ENCODE measurements around the gene GALNTL6. TPM values are rescaled to one million over a fixed set of nuclear protein-coding genes. Genes with fewer than 3 reads are reported as not detected.

The GALNTL6 gene
- total RNA-seq, 1 donor from 2014 or later, result 0.34 TPM

DNA sequence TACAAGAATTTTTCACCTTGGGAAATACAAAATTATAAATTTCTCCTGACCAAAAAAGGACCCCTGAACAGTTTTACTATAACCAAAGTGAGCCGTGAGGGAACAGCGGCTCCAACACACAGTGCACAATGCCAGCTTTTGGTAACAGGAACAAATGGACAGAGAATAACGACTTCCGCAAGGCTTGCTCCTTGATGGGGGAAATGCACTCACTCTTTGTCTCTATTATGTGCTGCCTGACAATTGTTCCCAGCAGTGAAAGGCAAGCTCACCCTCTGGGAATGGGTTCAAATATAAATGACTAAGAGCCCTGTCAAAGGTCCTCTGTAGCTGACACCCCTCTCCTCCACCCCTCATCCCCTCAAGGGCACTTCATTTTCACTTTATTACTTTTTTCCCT, 1029.6 kb downstream of the GALNTL6 start:
- no peaks in the 10 kb centered on the region for H3K36me3 Mint-ChIP-seq (ENCODE audit: unreplicated experiment)
- no peak for DNase-seq
- peaks cover 11% of the 10 kb centered on the region for H3K4me1 Mint-ChIP-seq (ENCODE audit: low read depth, unreplicated experiment)
- H3K4me3 Mint-ChIP-seq (ENCODE audit: unreplicated experiment), result peak overlapping the region; percentile 43
- H3K9me3 Mint-ChIP-seq (ENCODE audit: unreplicated experiment), result no peaks in the 10 kb centered on the region
- TF ChIP-seq, protein P1, sequence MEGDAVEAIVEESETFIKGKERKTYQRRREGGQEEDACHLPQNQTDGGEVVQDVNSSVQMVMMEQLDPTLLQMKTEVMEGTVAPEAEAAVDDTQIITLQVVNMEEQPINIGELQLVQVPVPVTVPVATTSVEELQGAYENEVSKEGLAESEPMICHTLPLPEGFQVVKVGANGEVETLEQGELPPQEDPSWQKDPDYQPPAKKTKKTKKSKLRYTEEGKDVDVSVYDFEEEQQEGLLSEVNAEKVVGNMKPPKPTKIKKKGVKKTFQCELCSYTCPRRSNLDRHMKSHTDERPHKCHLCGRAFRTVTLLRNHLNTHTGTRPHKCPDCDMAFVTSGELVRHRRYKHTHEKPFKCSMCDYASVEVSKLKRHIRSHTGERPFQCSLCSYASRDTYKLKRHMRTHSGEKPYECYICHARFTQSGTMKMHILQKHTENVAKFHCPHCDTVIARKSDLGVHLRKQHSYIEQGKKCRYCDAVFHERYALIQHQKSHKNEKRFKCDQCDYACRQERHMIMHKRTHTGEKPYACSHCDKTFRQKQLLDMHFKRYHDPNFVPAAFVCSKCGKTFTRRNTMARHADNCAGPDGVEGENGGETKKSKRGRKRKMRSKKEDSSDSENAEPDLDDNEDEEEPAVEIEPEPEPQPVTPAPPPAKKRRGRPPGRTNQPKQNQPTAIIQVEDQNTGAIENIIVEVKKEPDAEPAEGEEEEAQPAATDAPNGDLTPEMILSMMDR (IDR thresholded peaks at IDR 0.05; ENCODE audit: partially characterized antibody, unreplicated experiment), result no peak
- no peaks in the 10 kb centered on the region for H3K27me3 Mint-ChIP-seq (ENCODE audit: unreplicated experiment)
- peak overlapping the region; percentile 92 for H3K27ac Mint-ChIP-seq (ENCODE audit: unreplicated experiment)

DNA sequence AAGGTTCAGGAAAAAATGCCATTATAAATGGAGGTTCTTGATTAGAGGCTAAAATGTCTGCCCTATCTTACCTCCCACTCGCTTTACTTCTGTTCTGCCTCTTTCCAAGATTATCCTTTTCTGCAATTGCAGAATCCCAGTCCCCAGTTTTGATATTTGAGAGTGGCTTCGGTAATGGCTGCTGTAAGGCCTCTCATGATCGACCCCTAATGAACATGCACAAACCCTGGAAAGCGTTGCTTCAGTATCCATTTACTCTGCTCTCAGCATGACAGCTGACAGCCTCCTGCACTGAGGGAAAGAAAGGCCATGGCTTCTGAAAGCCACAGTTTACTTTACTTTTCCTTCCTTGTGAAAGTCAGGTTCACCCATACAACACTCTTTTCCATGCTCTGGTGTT, 1030.0 kb downstream of the GALNTL6 start:
- Mint-ChIP-seq H3K27me3 (ENCODE audit: unreplicated experiment) (no peaks in the 10 kb centered on the region), H3K36me3 (ENCODE audit: unreplicated experiment) (no peaks in the 10 kb centered on the region), H3K27ac (ENCODE audit: unreplicated experiment) (peak overlapping the region; percentile 92), H3K4me3 (ENCODE audit: unreplicated experiment) (peak overlapping the region; percentile 43), H3K4me1 (ENCODE audit: low read depth, unreplicated experiment) (peaks cover 11% of the 10 kb centered on the region), H3K9me3 (ENCODE audit: unreplicated experiment) (no peaks in the 10 kb centered on the region)
- no peak for DNase-seq
- TF ChIP-seq, protein P1 (IDR thresholded peaks at IDR 0.05; ENCODE audit: partially characterized antibody, unreplicated experiment), result no peak

DNA sequence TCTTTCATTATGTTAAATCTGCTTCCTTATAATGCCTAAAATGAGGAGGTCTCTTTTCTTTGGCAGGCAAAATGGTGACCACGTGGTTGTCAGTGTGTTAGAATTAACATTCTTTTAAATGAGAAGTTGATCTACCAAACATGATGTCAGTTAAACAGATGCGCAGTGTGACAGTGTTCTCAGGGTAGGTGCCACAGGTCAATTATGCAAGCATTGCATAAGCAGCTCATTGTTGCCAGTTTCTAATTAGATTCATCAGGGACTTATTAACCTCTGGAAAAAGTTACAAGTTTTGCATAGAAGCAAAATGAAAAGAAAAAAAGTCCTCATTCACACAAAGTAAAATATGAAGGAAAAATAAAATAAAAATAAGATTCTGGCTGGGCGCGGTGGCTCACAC, 1031.4 kb downstream of the GALNTL6 start:
- TF ChIP-seq, protein P1 (IDR thresholded peaks at IDR 0.05; ENCODE audit: partially characterized antibody, unreplicated experiment), result no peak
- Mint-ChIP-seq H3K27ac (ENCODE audit: unreplicated experiment) (peak overlapping the region; percentile 70), H3K9me3 (ENCODE audit: unreplicated experiment) (no peaks in the 10 kb centered on the region), H3K4me1 (ENCODE audit: low read depth, unreplicated experiment) (peaks cover 11% of the 10 kb centered on the region), H3K4me3 (ENCODE audit: unreplicated experiment) (no peak overlapping the region), H3K27me3 (ENCODE audit: unreplicated experiment) (no peaks in the 10 kb centered on the region), H3K36me3 (ENCODE audit: unreplicated experiment) (no peaks in the 10 kb centered on the region)
- no peak for DNase-seq

DNA sequence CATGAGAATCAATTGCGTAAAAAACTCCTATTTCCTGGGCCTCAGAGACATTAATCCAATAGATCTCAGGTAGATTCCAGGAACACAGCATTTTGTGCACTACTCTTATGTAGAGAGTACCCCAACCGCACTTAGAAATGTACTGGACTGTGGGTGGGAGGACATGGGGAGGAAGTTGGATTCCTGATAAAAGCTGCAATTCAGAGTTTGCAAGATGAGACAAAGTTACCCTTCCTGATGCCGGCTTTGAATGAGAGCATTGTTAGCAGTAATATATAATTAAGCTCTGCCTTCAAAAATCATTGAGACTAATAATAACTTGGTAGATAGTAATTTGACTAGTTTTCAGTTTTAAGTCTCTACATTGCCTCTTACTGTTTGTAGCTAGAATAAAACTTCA, 1032.1 kb downstream of the GALNTL6 start:
- Mint-ChIP-seq H3K27ac (ENCODE audit: unreplicated experiment) (no peak overlapping the region), H3K4me1 (ENCODE audit: low read depth, unreplicated experiment) (peaks cover 10% of the 10 kb centered on the region), H3K27me3 (ENCODE audit: unreplicated experiment) (no peaks in the 10 kb centered on the region), H3K9me3 (ENCODE audit: unreplicated experiment) (no peaks in the 10 kb centered on the region), H3K36me3 (ENCODE audit: unreplicated experiment) (no peaks in the 10 kb centered on the region), H3K4me3 (ENCODE audit: unreplicated experiment) (no peak overlapping the region)
- TF ChIP-seq, protein P1 (IDR thresholded peaks at IDR 0.05; ENCODE audit: partially characterized antibody, unreplicated experiment), result no peak
- DNase-seq, result no peak

DNA sequence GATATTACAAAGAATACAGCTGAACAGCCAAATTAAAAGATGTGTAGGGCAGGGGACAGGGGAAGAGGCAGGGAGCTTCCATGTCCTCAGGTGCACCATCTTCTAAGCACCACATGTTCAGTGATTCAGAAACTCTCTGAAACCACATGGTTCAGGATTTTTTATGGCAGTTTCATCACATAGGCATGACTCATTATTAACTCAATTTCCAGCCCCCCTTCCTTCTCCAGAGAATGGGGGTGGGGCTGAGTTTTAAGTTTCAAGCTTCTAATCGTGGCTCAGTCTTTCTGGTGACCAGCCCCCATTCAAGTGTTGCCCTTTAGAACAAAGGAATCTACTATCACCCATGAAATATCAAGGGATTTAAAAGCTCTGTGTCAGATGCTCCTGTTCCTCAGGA, 1037.6 kb downstream of the GALNTL6 start:
- Mint-ChIP-seq H3K27me3 (ENCODE audit: unreplicated experiment) (peaks cover 2% of the 10 kb centered on the region), H3K36me3 (ENCODE audit: unreplicated experiment) (no peaks in the 10 kb centered on the region), H3K9me3 (ENCODE audit: unreplicated experiment) (peaks cover 3% of the 10 kb centered on the region), H3K4me1 (ENCODE audit: low read depth, unreplicated experiment) (no peaks in the 10 kb centered on the region), H3K4me3 (ENCODE audit: unreplicated experiment) (no peak overlapping the region), H3K27ac (ENCODE audit: unreplicated experiment) (no peak overlapping the region)
- TF ChIP-seq, protein P1 (IDR thresholded peaks at IDR 0.05; ENCODE audit: partially characterized antibody, unreplicated experiment), result no peak
- DNase-seq, result no peak

All from glutamatergic neuron (in vitro differentiated cells).